Epithelial cell of proximal tubule (primary cell): ENCODE results near the gene GCSH. TPM values are rescaled to one million over a fixed set of nuclear protein-coding genes. Genes with fewer than 3 reads are reported as not detected.

Experiments used
- DNase-seq: peaks from one replicate; pipeline ENCODE4 v3.0.0-alpha.2; 2011; ENCODE audit warnings: low read depth
- H3K4me3 ChIP-seq: 2 replicates; pipeline ENCODE4 v1.5.1; 2011; ENCODE audit warnings: low read depth, mild to moderate bottlenecking, low read length
- total RNA-seq: library from RNA; depleted of rRNA; stranded (reverse); fragments of >200 nt; gene quantifications from 2 replicates; pipeline ENCODE4 v1.2.3, GENCODE V29; 2015
- TF ChIP-seq, protein P1 (sequence below): conservative IDR thresholded peaks from 2 replicates; pipeline ENCODE4 v1.5.1; 2012; ENCODE audit warnings: low read depth, mild to moderate bottlenecking, low read length

The GCSH gene
- total RNA-seq, 1 donor from 2014 or later: 49.1 TPM

DNA sequence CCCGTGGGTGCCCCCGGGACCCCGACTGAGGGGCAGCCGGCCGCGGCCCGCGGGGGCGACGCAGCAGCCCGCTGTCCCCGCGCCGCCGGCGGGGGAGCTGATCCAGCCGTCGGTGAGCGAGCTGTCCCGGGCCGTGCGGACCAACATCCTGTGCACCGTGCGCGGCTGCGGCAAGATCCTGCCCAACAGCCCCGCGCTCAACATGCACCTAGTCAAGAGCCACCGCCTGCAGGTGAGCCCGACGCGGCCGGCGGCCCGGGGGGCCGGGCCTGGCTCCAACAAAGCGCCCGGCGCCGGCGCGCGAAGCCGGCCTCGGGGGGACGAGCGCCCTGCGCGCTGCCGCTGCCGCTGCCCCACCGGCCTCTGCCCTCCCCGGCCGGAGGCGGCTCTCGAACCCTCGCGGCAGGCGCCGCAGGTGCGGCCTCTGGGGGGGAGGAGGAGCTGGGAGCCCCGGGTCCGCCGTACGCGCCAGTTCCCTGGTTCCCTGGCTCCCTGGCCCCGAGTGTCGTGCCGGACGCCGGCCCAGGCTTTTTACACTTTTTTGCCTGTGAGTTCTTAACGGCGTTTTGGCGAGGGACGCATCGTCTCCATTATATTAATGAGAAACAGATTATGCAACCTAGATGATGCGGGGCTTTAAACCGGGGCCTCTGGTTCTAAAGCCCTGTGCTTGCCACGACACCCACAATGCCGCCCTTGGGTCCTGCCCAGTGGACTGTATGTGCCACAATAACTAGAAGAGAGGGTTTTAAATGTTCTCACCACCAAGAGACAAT lies 60.0 kb downstream of the GCSH start:
- TF ChIP-seq, protein P1, sequence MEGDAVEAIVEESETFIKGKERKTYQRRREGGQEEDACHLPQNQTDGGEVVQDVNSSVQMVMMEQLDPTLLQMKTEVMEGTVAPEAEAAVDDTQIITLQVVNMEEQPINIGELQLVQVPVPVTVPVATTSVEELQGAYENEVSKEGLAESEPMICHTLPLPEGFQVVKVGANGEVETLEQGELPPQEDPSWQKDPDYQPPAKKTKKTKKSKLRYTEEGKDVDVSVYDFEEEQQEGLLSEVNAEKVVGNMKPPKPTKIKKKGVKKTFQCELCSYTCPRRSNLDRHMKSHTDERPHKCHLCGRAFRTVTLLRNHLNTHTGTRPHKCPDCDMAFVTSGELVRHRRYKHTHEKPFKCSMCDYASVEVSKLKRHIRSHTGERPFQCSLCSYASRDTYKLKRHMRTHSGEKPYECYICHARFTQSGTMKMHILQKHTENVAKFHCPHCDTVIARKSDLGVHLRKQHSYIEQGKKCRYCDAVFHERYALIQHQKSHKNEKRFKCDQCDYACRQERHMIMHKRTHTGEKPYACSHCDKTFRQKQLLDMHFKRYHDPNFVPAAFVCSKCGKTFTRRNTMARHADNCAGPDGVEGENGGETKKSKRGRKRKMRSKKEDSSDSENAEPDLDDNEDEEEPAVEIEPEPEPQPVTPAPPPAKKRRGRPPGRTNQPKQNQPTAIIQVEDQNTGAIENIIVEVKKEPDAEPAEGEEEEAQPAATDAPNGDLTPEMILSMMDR: no peak
- DNase-seq: no peak
- peak overlapping the region; percentile 78 for H3K4me3 ChIP-seq

DNA sequence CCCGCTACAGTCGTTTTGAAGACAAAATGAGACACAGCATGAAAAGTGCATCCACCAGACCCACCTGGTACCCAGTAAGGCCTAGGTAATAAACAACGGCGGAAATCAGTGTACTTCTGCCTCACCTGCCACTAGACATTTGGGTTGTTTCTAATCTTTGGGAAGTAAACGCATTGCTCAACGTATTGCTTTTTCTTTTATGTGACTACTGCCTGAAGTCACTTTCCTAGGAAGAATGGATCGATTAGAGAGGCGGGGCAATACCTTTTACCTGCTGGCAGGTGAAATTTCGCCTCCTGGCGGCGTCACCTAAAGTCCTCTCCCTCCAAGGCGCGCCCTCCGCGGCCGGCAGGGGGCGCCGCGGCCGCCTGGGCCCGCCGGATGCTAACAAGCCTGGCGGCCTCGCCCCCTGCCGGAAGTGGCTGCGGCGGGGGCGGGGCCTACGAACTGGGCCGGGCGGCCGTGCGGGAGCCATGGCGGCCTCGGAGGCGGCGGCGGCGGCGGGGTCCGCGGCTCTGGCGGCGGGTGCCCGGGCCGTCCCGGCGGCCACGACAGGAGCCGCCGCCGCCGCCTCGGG lies 60.7 kb downstream of the GCSH start, which contains the start of gene ATMIN:
Gene ATMIN (plus strand): TSS at position 445 of the 577 bp plus-strand sequence. CDS start 29 bp downstream, at position 474.
- H3K4me3 ChIP-seq: peak within 1 kb of the TSS; percentile 78
- no peak for DNase-seq
- TF ChIP-seq, protein P1: peak; percentile 97

Other genes starting within 250 kb of the GCSH start
- 96.3 and 114 TPM in 2 replicates for gene CMC2, start 89.5 kb downstream of the GCSH start, total RNA-seq
- gene CENPN, start 89.2 kb downstream of the GCSH start, total RNA-seq: 49.2 and 91.8 TPM in 2 replicates
- 21.2 and 30.5 TPM in 2 replicates for gene ATMIN, start 60.6 kb downstream of the GCSH start, total RNA-seq
- 0.22 and 0.35 TPM in 2 replicates for gene C16orf46, start 19.2 kb downstream of the GCSH start, total RNA-seq
- 0.58 and 2.7 TPM in 2 replicates for gene BCO1, start 142.3 kb upstream of the GCSH start, total RNA-seq
- 4.3 and 5.6 TPM in 2 replicates for gene GAN, start 218.6 kb upstream of the GCSH start, total RNA-seq